Mesenchymal stem cell (in vitro differentiated cells and primary cell): ENCODE measurements around the gene SERPINA6.
A peak's percentile ranks its signal among the peaks of the same experiment; 100 is the strongest.

Experiments
- DNase-seq: peaks from one replicate; pipeline ENCODE4 v3.0.0-alpha.2; 2013
- H2AFZ ChIP-seq: one replicate; pipeline ENCODE4 v1.6.1; 2013; ENCODE audit warnings: low read depth, mild to moderate bottlenecking, control low read depth, inconsistent platforms, low read length, moderate library complexity
- H2AK5ac ChIP-seq: 2 replicates; pipeline ENCODE4 v1.6.1; 2013; ENCODE audit warnings: low read length, moderate library complexity, mild to moderate bottlenecking, inconsistent platforms; ENCODE audit not compliant: severe bottlenecking
- H2BK120ac ChIP-seq: one replicate; pipeline ENCODE4 v1.6.1; 2013; ENCODE audit warnings: low read depth, mild to moderate bottlenecking, inconsistent platforms, low read length, moderate library complexity
- H2BK12ac ChIP-seq, 2 experiments: one replicate each; pipeline ENCODE4 v1.6.1; 2013; ENCODE audit warnings: inconsistent platforms in 2 of 2, low read length in 2 of 2, mild to moderate bottlenecking in 2 of 2, moderate library complexity in 2 of 2, control low read depth in 1 of 2
- H2BK15ac ChIP-seq: one replicate; pipeline ENCODE4 v1.6.1; 2013; ENCODE audit warnings: mild to moderate bottlenecking, low read depth, inconsistent platforms; ENCODE audit not compliant: poor library complexity, severe bottlenecking
- H2BK5ac ChIP-seq: 2 replicates; pipeline ENCODE4 v1.6.1; 2013; ENCODE audit warnings: low read depth, mild to moderate bottlenecking, low read length, control low read depth, inconsistent platforms; ENCODE audit not compliant: poor library complexity, severe bottlenecking
- H3K14ac ChIP-seq, 2 experiments: one replicate each; pipeline ENCODE4 v1.6.1; 2013; ENCODE audit warnings: inconsistent platforms in 2 of 2, low read length in 2 of 2, control low read depth in 1 of 2, mild to moderate bottlenecking in 1 of 2, moderate library complexity in 1 of 2
- H3K18ac ChIP-seq, 2 experiments: one replicate each; pipeline ENCODE4 v1.6.1; 2013; ENCODE audit warnings: inconsistent platforms in 2 of 2, low read length in 2 of 2, control low read depth in 1 of 2, low read depth in 1 of 2, mild to moderate bottlenecking in 1 of 2
- H3K23ac ChIP-seq, 2 experiments: one replicate each; pipeline ENCODE4 v1.6.1; 2013; ENCODE audit warnings: inconsistent platforms in 2 of 2, low read length in 2 of 2, mild to moderate bottlenecking in 2 of 2, moderate library complexity in 2 of 2, control low read depth in 1 of 2
- H3K27ac ChIP-seq: 2 replicates; pipeline ENCODE4 v1.5.1; 2013; ENCODE audit warnings: mild to moderate bottlenecking, moderate library complexity, low read length, control low read depth, inconsistent platforms; ENCODE audit not compliant: poor library complexity, severe bottlenecking
- H3K27me3 ChIP-seq, 2 experiments: 2 replicates each; pipeline versions ENCODE4 v1.6.1 to v1.7.0; 2013; ENCODE audit warnings: low read length in 2 of 2, mild to moderate bottlenecking in 2 of 2, moderate library complexity in 2 of 2, control low read depth in 1 of 2, inconsistent platforms in 1 of 2; ENCODE audit not compliant: control insufficient read depth in 1 of 2, insufficient read depth in 1 of 2
- H3K36me3 ChIP-seq, 2 experiments: 2 replicates each; pipeline versions ENCODE4 v1.6.1 to v1.7.0; 2013; ENCODE audit warnings: low read length in 2 of 2, control low read depth in 1 of 2, inconsistent platforms in 1 of 2, low read depth in 1 of 2, mild to moderate bottlenecking in 1 of 2; ENCODE audit not compliant: insufficient read depth in 2 of 2, control insufficient read depth in 1 of 2
- H3K4ac ChIP-seq, 2 experiments: one replicate each; pipeline ENCODE4 v1.6.1; 2013; ENCODE audit warnings: inconsistent platforms in 2 of 2, low read length in 2 of 2, mild to moderate bottlenecking in 2 of 2, moderate library complexity in 2 of 2, control low read depth in 1 of 2, low read depth in 1 of 2
- H3K4me1 ChIP-seq: 2 replicates; pipeline ENCODE4 v1.6.1; 2013; ENCODE audit warnings: low read depth, low read length, control low read depth; ENCODE audit not compliant: control insufficient read depth, insufficient read depth
- H3K4me2 ChIP-seq: 2 replicates; pipeline ENCODE4 v1.6.1; 2013; ENCODE audit warnings: low read length, mild to moderate bottlenecking, inconsistent platforms; ENCODE audit not compliant: poor library complexity, severe bottlenecking
- H3K4me3 ChIP-seq, 2 experiments: 2 replicates each; pipeline versions ENCODE4 v1.5.1 to v1.7.0; 2013; ENCODE audit warnings: low read length in 2 of 2, mild to moderate bottlenecking in 2 of 2, control low read depth in 1 of 2, low read depth in 1 of 2; ENCODE audit not compliant: insufficient read depth in 1 of 2
- H3K79me1 ChIP-seq: replicated peaks from 2 replicates; pipeline ENCODE4 v1.6.1; 2013; ENCODE audit warnings: mild to moderate bottlenecking, control low read depth, low read length, inconsistent platforms; ENCODE audit not compliant: poor library complexity, severe bottlenecking
- H3K9ac ChIP-seq: 2 replicates; pipeline ENCODE4 v1.7.0; 2013; ENCODE audit warnings: mild to moderate bottlenecking, low read length, moderate library complexity
- H3K9me3 ChIP-seq: 2 replicates; pipeline ENCODE4 v1.7.0; 2013; ENCODE audit warnings: mild to moderate bottlenecking, low read length; ENCODE audit not compliant: control insufficient read depth
- H4K8ac ChIP-seq: one replicate; pipeline ENCODE4 v1.6.1; 2013; ENCODE audit warnings: inconsistent platforms, mild to moderate bottlenecking, low read length, moderate library complexity
- H4K91ac ChIP-seq: one replicate; pipeline ENCODE4 v1.6.1; 2013; ENCODE audit warnings: mild to moderate bottlenecking, low read length, inconsistent platforms
- WGBS: methylation state at CpG from one replicate; pipeline ENCODE4 v1.1.7; 2013; ENCODE audit warnings: mixed read lengths; 5-methylcytosine and 5-hydroxymethylcytosine counted together

SERPINA6 gene

DNA sequence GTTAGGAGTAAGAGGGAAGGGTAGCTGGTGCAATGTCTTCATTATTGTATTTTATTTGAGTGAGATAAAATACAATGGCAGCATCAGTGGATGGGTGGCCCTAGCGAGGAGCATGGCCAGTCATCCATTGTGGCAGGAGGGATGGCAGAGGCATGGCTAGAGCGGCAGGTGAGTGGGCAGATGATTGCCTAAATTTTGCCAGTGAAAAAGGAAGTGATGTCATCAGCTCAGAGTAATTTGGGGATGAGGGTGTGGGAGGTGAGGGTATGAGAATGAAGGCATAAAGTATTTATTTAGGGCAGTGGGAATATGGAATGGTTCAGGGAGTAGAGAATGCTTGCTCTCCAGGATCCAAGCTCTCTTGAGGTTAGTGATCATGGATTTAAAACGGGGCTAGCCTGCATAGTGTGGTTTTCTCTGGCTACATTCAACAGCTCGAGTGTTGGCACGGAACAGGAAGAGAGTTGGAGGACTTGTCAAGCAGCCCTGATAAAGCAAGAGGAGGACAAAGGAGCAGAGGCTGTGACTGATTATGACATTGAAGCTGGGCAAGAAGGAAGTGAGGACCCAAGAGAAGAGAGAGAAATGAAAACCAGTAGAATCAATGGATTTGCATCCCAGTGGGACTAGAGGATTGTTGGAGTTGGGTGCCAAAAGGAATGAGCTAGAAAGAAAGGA, 18.7 kb upstream of the SERPINA6 start:
- no peak overlapping the region for H3K18ac ChIP-seq
- no peak overlapping the region for H2AFZ ChIP-seq
- H3K36me3 ChIP-seq: no peaks in the 10 kb centered on the region
- no peak overlapping the region for H2BK15ac ChIP-seq
- H3K9ac ChIP-seq: peak overlapping the region; percentile 69
- DNase-seq: no peak
- peaks cover 9% of the 10 kb centered on the region for H3K4me1 ChIP-seq
- H4K8ac ChIP-seq: no peak overlapping the region
- H3K4me2 ChIP-seq: no peak overlapping the region
- no peak overlapping the region for H2BK5ac ChIP-seq
- no peak overlapping the region for H3K14ac ChIP-seq
- no peaks in the 10 kb centered on the region for H3K27me3 ChIP-seq
- H3K4me3 ChIP-seq: peak overlapping the region in 1 of 2 experiments; percentile 31
- H3K27ac ChIP-seq: no peak overlapping the region
- WGBS: 55% methylated on average over 5 of the region's 5 CpGs
- no peak overlapping the region for H2AK5ac ChIP-seq
- H3K9me3 ChIP-seq: no peaks in the 10 kb centered on the region
- H3K79me1 ChIP-seq: no peaks in the 10 kb centered on the region
- no peak overlapping the region for H2BK120ac ChIP-seq
- no peak overlapping the region for H3K4ac ChIP-seq
- no peak overlapping the region for H4K91ac ChIP-seq
- H2BK12ac ChIP-seq: no peak overlapping the region
- no peak overlapping the region for H3K23ac ChIP-seq

DNA sequence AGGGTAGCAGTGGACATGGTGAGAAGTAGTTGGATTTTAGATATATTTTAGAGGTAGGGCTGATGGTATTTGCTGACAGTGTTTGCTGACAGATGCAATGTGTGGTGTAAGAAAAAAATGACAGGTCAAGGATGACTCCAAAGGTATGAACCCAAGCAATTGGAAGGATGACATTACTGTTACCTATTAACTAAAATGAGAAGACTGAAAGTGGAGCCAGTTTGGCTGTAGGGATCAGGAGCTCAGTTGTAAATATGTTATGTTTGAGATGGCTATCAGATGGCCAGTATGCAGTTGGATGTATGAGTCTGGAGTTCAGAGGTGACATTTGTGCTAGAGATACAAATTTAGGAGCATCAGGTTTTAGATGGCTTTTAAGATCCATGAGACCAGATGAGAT, 17.4 kb upstream of the SERPINA6 start:
- Histone ChIP-seq H2BK12ac (no peak overlapping the region), H3K4me1 (peaks cover 6% of the 10 kb centered on the region), H3K18ac (no peak overlapping the region), H3K9me3 (no peaks in the 10 kb centered on the region), H2BK15ac (no peak overlapping the region), H3K36me3 (no peaks in the 10 kb centered on the region), H4K91ac (no peak overlapping the region), H2BK5ac (no peak overlapping the region), H3K27me3 (no peaks in the 10 kb centered on the region), H3K23ac (no peak overlapping the region), H3K4me3 (no peak overlapping the region), H3K4me2 (no peak overlapping the region), H3K4ac (no peak overlapping the region), H3K79me1 (no peaks in the 10 kb centered on the region), H3K27ac (no peak overlapping the region), H3K9ac (no peak overlapping the region), H2AFZ (no peak overlapping the region), H2AK5ac (no peak overlapping the region), H3K14ac (no peak overlapping the region), H4K8ac (no peak overlapping the region), H2BK120ac (no peak overlapping the region)
- no peak for DNase-seq

DNA sequence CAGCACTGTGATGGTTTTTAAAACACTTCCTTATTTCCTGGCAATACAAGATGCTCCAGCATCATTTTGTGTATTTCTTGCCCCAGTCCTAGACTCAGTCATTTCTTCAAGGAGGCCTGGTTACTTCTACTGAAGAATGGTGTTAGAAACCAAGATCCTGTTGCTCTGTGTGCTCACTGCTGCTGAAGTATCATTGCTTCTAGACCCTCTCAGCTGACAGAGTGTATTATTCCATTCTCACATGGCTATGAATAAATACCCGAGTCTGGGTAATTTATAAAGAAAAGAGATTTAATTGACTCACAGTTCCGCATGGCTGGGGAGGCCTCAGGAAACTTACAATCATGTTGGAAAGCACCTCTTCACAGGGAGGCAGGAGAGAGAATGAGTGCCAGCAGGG, 14.9 kb upstream of the SERPINA6 start:
- H3K14ac ChIP-seq: no peak overlapping the region
- no peaks in the 10 kb centered on the region for H3K27me3 ChIP-seq
- no peak overlapping the region for H2BK5ac ChIP-seq
- no peak overlapping the region for H3K9ac ChIP-seq
- H2BK120ac ChIP-seq: no peak overlapping the region
- H2BK15ac ChIP-seq: no peak overlapping the region
- no peak overlapping the region for H3K23ac ChIP-seq
- no peak overlapping the region for H4K8ac ChIP-seq
- H4K91ac ChIP-seq: no peak overlapping the region
- H3K18ac ChIP-seq: no peak overlapping the region
- H2AFZ ChIP-seq: no peak overlapping the region
- H3K4me3 ChIP-seq: no peak overlapping the region
- no peak for DNase-seq
- peaks cover 4% of the 10 kb centered on the region for H3K4me1 ChIP-seq
- H3K4ac ChIP-seq: no peak overlapping the region
- H3K36me3 ChIP-seq: no peaks in the 10 kb centered on the region
- H3K4me2 ChIP-seq: no peak overlapping the region
- 63% methylated on average over 2 of the region's 2 CpGs for WGBS
- no peaks in the 10 kb centered on the region for H3K79me1 ChIP-seq
- no peak overlapping the region for H2AK5ac ChIP-seq
- no peak overlapping the region for H2BK12ac ChIP-seq
- no peaks in the 10 kb centered on the region for H3K9me3 ChIP-seq
- no peak overlapping the region for H3K27ac ChIP-seq

DNA sequence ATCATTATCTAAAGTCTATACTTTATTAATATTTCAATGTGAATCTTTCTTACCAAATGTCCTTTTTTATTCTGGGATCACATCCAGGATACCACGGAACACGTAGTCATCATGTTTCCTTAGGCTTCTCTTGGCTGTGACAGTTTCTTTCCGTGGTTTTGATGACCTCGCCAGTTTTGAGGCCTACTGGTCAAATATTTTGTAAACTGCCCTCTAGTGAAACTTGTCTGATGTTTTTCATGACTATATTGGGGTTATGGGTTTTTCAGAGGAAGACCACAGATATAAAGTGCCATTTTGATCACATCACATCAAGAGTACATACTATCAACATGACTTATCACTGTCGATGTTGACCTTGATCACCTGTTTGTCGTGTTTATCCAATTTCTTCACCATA, 14.1 kb upstream of the SERPINA6 start:
- no peaks in the 10 kb centered on the region for H3K36me3 ChIP-seq
- no peak for DNase-seq
- no peaks in the 10 kb centered on the region for H3K27me3 ChIP-seq
- no peak overlapping the region for H2BK120ac ChIP-seq
- H3K27ac ChIP-seq: no peak overlapping the region
- no peaks in the 10 kb centered on the region for H3K4me1 ChIP-seq
- H2AK5ac ChIP-seq: no peak overlapping the region
- H2BK15ac ChIP-seq: no peak overlapping the region
- H3K4me3 ChIP-seq: no peak overlapping the region
- H4K91ac ChIP-seq: no peak overlapping the region
- no peak overlapping the region for H3K23ac ChIP-seq
- H2AFZ ChIP-seq: no peak overlapping the region
- H3K18ac ChIP-seq: no peak overlapping the region
- no peaks in the 10 kb centered on the region for H3K9me3 ChIP-seq
- 67% methylated on average over 6 of the region's 6 CpGs for WGBS
- no peak overlapping the region for H2BK5ac ChIP-seq
- no peak overlapping the region for H2BK12ac ChIP-seq
- no peak overlapping the region for H3K4ac ChIP-seq
- no peaks in the 10 kb centered on the region for H3K79me1 ChIP-seq
- H3K9ac ChIP-seq: no peak overlapping the region
- no peak overlapping the region for H4K8ac ChIP-seq
- no peak overlapping the region for H3K14ac ChIP-seq
- H3K4me2 ChIP-seq: no peak overlapping the region
